ENCODE measurements around the gene DCC.
"Not testable (repeated sequence)": the region's sequence is repeated elsewhere in the genome, so short reads cannot be mapped to it uniquely, and the experiment has no call there.

Gene DCC

DNA sequence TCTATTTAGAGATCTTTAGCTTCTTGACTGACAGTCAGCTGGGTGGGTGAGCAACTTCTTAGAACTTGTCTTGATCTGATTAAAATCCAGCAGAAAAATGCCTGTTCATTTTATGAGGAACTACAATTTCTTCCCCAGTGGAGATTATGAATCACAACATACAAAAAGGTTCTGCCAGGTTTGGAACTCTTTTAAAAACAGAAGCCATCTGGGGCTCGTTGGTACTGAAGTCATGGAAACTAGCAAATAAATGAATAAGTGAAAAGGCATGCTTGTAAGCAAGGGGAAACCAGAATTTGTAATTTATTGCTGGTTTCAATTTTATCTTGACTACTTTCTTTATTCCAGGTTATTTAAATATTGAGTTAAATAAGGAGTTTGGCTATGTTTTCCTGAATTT, 1117.1 kb downstream of the DCC start:
- DNase-seq = no peak
- H3K4me1 ChIP-seq = no peaks in the 10 kb centered on the region
- TF ChIP-seq, protein P1, sequence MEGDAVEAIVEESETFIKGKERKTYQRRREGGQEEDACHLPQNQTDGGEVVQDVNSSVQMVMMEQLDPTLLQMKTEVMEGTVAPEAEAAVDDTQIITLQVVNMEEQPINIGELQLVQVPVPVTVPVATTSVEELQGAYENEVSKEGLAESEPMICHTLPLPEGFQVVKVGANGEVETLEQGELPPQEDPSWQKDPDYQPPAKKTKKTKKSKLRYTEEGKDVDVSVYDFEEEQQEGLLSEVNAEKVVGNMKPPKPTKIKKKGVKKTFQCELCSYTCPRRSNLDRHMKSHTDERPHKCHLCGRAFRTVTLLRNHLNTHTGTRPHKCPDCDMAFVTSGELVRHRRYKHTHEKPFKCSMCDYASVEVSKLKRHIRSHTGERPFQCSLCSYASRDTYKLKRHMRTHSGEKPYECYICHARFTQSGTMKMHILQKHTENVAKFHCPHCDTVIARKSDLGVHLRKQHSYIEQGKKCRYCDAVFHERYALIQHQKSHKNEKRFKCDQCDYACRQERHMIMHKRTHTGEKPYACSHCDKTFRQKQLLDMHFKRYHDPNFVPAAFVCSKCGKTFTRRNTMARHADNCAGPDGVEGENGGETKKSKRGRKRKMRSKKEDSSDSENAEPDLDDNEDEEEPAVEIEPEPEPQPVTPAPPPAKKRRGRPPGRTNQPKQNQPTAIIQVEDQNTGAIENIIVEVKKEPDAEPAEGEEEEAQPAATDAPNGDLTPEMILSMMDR (IDR thresholded peaks at IDR 0.05; ENCODE audit: low read depth, low read length) = no peak
- H3K4me3 ChIP-seq (ENCODE audit: low read depth, low read length) = no peak overlapping the region
- H3K27me3 ChIP-seq = no peaks in the 10 kb centered on the region
- no peaks in the 10 kb centered on the region for H3K36me3 ChIP-seq
- no peaks in the 10 kb centered on the region for H3K9me3 ChIP-seq

DNA sequence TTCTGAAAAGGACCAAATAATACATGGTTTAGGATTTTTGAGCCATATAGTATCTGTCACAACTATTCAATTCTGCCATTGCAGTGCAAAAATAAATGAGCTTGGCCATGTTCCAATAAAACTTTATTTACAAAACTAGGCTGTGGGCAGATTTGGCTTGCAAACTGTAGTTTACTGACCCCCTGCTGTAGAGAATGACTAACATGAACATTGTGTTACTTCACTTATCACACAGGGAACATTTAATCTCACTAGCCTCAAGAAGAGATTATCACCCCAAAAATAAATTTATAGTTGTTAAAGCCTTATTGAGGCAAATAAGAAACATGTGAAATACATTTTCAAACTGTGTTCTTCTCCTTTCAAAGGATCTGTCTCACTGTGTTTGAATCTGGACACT, 1118.3 kb downstream of the DCC start:
- TF ChIP-seq, protein P1 (IDR thresholded peaks at IDR 0.05; ENCODE audit: low read depth, low read length) = no peak
- Histone ChIP-seq H3K4me1 (no peaks in the 10 kb centered on the region), H3K9me3 (no peaks in the 10 kb centered on the region), H3K4me3 (ENCODE audit: low read depth, low read length) (no peak overlapping the region), H3K27me3 (no peaks in the 10 kb centered on the region), H3K36me3 (no peaks in the 10 kb centered on the region)
- DNase-seq = no peak

DNA sequence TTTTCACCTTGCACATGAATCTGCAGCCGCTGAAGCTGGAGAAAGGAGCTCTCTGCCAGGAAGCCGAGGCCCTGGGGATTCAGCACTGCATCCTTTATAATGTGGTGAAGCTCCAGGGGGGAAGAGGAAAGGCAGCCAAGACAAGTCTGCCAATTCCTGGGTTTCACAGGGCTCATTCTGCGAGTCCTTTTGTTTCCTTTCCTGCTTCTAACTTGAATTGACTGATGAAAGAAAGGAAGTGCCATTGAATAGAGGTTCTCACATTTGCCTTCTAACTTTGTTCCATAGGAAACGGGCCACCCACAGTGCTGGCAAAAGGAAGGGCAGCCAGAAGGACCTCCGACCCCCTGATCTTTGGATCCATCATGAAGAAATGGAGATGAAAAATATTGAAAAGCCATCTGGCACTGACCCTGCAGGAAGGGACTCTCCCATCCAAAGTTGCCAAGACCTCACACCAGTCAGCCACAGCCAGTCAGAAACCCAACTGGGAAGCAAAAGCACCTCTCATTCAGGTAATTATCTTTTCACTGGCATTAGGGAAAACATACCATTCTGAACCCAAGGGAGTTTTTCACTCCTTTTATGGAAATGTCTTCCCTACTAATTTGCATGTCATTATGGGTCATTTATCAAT, 1119.1 kb downstream of the DCC start:
- TF ChIP-seq, protein P1 (IDR thresholded peaks at IDR 0.05; ENCODE audit: low read depth, low read length) = no peak
- H3K4me1 ChIP-seq = no peaks in the 10 kb centered on the region
- no peak for DNase-seq

DNA sequence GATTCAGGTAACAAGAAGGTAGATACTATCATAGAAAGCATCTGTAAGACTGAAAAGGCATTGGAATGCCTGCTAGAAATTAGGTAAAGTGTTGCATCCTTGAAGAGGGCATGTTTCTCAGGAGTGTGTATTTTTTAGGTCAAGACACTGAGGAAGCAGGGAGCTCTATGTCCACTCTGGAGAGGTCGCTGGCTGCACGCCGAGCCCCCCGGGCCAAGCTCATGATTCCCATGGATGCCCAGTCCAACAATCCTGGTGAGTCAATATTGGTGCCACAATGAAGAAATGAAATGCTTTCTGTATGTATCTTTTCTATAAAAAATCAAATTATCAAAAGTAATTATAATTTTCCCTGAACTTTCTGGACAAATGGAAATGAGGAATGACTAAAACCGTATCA, 1127.8 kb downstream of the DCC start:
- no peaks in the 10 kb centered on the region for H3K4me1 ChIP-seq
- H3K9me3 ChIP-seq = no peaks in the 10 kb centered on the region
- TF ChIP-seq, protein P1 (IDR thresholded peaks at IDR 0.05; ENCODE audit: low read depth, low read length) = no peak
- H3K4me3 ChIP-seq (ENCODE audit: low read depth, low read length) = no peak overlapping the region
- no peak for DNase-seq
- H3K27me3 ChIP-seq = no peaks in the 10 kb centered on the region
- no peaks in the 10 kb centered on the region for H3K36me3 ChIP-seq

More for the DNA sequence above, 1119.1 kb downstream of the DCC start:
- no peak overlapping the region for H3K4me3 ChIP-seq (ENCODE audit: low read depth, low read length)
- H3K9me3 ChIP-seq = no peaks in the 10 kb centered on the region
- no peaks in the 10 kb centered on the region for H3K27me3 ChIP-seq
- no peaks in the 10 kb centered on the region for H3K36me3 ChIP-seq

- not testable (repeated sequence) for H3K4me3 ChIP-seq (ENCODE audit: low read depth, low read length); DNase-seq
These were observed 1128.2 kb downstream of the DCC start for GRCh38 chr18:53468173-53468572.

GRCh38 chr18:53472546-53472945, 1132.5 kb downstream of the DCC start:
- TF ChIP-seq, protein P1 (IDR thresholded peaks at IDR 0.05; ENCODE audit: low read depth, low read length) = no peak
- Histone ChIP-seq H3K27me3 (no peaks in the 10 kb centered on the region), H3K36me3 (no peaks in the 10 kb centered on the region), H3K4me3 (ENCODE audit: low read depth, low read length) (no peak overlapping the region), H3K4me1 (no peaks in the 10 kb centered on the region), H3K9me3 (no peaks in the 10 kb centered on the region)
- no peak for DNase-seq

More at GRCh38 chr18:53468173-53468572, 1128.2 kb downstream of the DCC start:
- not testable (repeated sequence) for H3K27me3 ChIP-seq, H3K9me3 ChIP-seq, H3K36me3 ChIP-seq, H3K4me1 ChIP-seq

Measured in BE2C (cell line).